NCI-H1930 (cell line): ENCODE results near the gene LDB3.

Source experiments
- DNase-seq, 2 experiments: peaks; one replicate each; lab custom pipeline; 2025; lab: John Stamatoyannopoulos, UW

LDB3 gene

DNA sequence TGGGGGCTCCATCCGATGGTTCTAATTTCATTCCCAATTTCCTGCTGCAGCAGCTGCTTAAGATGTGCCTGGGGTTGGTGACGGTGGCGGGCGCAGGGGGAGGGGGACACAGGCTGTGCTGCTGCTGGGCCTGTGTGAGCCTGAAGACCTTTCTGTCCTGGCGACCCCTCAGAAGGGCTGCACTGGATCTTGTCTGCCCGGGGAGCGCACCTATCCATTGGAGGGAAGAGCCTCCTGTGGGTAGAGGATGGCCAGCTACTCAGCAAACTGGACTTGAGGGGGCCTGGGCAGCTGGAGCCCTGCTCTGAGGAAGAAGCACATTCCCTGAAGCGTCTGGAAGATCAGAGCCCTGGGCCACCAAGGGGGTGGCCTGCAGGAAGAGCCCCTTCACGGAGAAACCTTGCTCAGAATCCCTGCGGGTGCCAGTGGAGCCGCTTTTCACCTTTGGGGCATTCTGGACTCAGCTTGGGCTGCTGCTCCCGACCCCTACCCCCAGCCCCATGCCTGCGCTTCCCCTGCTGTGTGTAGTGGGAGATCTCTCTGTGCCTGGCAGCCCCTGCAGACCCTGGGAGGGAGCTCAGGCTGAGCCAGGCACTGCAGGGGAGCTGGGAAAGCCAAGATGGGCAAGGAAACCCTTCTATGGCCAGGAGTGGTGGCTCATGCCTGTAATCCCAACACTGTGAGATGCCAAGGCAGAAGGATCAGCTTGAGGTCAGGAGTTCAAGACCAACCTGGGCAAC lies 17.8 kb downstream of the LDB3 start:
- no peak for DNase-seq

DNA sequence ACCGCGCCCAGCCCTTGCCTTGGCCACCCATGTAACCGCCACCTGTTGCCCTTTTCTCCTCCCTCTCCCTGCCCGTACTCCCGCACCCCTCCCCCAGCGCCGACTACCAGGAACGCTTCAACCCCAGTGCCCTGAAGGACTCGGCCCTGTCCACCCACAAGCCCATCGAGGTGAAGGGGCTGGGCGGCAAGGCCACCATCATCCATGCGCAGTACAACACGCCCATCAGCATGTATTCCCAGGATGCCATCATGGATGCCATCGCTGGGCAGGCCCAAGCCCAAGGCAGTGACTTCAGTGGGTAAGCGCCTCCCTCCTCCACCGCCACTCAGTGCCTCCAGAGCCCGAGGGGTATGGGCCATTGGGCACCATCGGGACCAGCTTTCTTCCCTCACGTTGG lies 18.7 kb downstream of the LDB3 start:
- DNase-seq = no peak

DNA sequence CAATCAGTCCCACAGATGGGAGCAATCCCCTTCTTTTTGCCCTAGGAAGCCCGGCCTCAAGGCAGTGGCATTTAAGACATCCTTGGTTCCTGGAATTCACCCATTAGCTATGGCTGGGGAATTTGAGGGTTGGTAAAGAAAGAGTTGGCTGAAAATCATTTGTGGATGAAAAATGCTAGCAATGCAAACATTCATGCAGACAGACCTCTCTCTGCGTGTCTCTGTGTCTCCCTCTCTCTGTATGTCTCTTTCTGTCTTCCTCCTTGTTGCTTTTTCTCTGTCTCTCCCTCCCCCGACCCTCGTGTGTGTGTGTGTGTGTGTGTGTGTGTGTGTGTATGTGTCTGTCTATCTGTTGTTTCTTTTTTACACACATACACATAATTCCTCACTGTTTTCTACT lies 19.4 kb downstream of the LDB3 start:
- no peak for DNase-seq

DNA sequence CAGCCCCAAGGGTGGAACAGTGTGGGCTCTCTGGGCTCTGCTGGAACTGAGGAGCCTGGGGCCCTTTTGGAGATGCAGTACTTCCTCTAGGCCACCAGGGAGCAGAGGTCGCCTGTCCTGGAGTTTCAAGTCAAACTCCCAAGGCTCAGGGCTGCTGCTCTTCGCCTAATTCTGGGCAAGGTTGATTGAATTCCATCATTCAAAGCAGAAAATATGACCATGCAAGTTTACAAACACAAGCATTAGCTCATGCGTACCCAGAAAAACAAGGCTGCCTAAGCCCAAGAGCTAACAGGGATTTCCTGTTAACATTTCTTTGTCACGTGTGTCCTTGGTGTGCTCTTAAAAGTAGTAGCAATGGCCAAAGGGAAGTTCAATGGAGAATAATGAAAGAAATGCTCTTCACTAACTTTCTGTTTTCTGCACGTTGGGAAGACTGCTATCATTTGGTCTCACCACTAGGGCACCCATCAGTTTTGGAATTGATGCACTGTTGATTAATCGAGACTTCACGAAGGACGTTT lies 20.1 kb downstream of the LDB3 start:
- DNase-seq = peak in 1 of 2 experiments; percentile 3

DNA sequence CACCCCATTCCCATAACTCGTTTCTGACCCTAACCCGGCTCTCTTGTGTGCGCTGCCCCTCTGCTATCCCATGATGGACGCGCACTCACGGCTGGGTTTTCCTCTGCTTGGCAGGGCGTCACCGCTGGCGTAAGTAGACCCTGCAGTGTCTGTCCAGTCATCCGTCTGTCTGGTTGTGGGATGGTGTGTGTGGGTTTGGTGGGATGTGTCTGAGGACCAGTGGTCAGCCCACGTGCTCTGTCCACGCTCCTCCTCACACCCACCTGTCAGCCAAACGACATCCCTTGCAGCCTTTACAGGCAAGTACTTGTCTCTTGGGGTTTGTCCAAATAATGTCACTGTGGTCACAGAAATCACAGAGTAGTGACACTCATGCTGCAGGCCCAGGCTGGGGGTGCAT lies 20.8 kb downstream of the LDB3 start:
- DNase-seq = no peak

DNA sequence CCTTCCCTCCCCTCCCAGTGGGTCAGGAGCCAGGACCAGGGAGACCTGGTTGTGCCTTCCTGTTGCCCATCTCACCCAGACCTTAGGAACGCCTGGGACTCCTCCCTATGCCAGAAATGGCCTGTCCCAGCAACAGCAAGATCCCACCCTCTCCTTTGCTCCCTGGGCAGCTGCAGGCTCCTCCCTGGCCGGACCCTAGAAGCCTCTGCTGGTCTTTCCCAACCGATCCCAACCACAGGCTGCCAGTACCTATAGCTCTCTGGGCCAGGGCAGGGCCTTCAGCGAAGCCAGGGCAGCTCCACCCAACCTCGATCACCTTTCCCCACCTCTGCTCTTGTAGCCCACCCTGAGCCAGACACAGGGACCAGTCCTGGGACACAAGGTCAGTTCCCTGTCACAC lies 21.9 kb downstream of the LDB3 start:
- DNase-seq = no peak

DNA sequence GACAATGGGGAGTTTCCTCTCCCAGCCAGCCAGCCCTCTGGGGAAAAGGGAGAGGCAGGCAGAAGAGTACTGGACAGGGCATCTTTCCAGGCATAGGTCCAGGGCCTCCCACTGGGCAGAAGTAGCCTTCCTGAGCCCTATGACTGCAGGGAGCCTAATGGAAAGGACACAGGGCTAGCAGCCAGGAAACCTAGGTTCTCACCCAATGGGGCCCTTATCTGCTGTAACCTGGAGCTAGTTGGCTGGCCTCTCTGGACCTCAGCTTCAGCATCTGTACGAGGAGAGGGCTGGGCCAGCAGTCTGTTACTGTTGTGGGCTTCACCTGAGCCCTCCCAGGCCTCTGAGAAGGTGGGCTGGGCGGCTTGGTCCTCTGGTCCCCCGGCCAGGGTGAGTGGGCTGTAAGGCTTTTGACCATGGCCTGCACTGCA lies 22.4 kb downstream of the LDB3 start:
- DNase-seq = no peak

DNA sequence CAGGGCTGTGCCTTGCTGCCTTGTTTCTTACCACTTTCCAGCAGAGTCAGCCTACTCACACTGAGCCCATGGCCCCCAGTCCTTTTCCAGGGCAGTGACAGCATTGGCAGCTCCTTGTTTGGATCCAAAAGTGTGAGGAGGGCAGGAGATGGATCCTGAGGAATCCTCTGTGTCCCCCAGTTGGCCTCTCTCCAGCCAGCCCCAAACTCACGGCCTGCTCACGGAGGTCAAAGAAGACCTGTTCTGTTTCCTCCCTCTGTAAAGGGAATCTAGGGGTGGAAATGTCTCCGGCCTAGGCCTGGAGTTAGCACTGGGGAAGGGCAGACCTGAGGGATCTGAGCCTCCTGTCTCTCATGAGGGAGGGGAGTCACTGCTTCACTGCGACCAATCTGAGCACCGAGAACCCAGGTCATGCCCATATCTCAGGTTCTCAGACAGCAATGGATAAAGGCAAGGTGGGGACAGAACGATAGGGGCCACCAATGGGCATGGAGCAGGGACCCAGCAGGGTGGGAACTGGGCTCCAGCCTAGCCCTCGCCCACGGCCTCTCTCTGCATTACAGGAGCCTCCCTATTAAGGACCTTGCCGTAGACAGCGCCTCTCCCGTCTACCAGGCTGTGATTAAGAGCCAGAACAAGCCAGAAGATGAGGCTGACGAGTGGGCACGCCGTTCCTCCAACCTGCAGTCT lies 23.2 kb downstream of the LDB3 start:
- DNase-seq = no peak

DNA sequence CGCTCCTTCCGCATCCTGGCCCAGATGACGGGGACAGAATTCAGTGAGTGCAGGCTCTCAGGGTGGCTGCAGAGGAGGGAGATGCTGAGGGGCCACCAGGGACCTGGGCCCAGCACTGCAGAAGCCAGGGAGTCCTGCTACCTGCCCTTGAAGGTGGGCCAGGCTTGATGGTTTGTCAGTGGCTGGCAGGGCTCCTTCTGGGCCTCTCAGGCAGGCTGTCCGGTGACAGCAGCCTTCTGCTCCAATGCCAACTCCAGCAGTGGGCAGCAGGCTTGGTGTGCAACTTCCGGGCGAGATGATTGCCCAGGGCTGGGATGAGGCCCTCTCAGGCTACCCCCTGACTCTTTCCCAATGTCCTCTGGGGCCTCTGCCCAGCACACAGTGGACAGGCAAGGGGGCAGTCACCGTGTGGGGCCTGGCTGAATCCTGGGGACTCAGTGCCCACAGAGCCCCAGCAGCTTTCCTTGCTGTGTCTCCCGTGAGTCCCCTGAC lies 23.8 kb downstream of the LDB3 start:
- no peak for DNase-seq

DNA sequence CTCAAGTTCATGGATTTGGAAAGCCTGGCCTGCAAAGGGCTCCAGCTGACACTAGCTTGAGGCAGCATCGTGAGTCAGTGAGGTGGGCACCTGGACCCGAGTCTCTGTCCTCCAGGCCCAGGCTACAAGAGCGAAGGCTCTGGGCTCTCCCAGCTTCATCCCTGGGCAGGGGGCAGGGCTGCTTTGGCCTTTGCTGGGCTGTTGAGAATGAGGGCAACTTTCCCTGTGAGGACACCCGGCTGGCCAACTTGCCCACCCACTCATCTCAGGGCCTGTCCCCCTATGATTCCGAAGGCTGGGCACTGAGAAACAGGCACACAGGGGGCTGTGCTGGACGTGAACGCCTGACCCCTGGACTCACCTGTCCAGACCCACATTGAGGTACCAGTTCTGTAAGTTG lies 24.4 kb downstream of the LDB3 start:
- no peak for DNase-seq

DNA sequence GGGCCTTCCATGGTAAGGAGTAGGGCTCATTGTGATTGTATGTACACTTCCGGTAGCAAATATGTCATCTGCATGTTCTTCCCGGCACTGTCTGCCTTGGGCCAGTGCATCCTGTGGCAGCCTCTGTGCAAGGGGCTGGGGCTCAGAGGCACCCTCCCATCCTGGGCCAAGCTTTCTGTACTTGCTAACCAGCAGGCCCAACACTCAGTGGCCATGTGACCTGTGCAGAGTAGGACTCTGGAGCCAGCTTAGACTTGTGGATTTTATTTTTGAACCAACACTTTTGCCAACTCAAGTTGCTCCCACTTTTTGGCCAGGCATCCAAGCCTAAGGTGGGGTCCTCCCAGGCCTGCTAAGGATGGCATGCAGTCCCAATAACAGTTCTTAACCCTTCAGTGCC lies 25.0 kb downstream of the LDB3 start:
- DNase-seq = no peak

DNA sequence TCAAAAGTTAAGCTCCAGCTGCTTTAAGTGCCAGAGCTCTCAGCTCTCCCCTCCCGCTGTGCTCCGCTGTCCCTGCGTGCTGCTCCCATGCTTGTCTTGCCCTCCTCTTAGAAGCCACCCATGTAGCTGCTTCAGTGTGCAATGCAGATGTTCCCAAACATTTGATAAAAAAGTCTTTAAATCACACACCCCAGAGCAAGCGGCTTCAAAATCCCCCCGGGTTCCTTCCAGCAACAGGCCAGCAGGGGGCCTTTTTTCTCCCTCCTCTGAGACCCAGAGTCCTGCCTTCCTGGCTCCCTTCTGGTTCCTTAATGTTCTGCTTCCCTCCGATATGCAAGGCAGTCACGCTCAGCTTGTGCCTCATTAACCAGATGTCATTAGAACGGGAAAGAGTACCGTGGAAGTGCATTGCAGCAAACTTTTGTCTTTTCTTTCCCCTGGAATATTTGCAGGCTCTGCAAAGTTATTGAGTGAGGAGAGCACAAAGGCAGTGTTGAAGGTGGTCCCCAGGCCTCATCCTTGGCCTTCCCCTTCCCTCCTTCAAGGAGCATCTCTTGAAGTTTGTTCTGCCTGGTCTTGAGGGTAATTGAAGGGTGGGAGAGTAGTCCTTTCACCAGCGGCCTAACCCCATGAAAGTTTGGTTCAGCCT lies 25.5 kb downstream of the LDB3 start:
- no peak for DNase-seq

DNA sequence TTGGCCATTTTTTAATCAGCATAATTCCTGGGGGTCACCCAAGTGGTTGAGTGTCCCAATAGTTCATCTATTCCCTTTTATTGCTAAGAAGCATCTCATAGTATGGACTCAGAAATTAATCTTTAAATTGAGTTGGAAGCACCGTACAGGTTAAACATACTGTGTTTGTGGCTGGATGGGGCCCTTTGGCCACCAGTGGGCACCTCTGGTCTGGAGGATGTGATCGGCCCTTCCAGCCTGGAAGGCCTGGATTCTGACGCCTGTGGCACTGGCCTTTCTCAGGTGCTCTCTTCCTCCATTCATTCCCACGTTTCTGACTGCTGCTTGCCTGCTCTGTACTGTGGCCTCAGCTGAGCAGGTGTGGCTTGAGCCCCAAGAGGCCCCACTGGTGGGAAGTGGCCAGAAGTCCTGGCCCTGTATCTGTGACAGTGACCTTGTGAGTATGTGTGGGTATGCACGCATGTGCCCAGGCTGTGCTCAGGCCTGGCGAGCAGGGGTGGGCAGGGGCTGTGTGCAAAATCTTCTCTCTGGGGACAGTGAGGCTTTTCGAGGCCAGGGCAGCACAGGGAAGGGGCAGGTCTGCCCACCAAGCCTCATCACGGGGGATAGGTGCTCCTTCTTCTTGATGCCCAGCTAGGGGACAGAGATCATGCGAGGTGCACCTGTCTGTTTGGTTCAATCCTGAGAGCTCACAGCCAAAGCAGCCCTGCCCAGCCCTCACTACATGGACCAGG lies 30.1 kb downstream of the LDB3 start:
- DNase-seq = no peak

DNA sequence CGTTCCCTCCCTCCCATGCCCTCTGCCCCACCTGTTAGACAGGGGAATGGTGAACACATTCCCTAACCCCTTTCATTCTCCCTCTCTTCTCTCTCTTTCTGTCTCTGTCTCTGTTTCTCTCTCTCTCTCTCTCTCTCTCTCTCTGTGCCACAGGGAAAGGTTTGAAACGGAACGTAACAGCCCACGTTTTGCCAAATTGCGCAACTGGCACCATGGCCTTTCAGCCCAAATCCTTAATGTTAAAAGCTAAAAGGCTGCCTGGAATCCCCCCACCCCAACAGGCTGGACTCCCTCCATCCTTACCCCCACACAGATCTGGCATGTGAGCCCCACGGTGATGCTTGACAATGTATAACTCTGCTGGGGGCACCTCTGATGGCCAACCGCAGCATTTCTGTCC lies 30.8 kb downstream of the LDB3 start:
- DNase-seq = no peak

DNA sequence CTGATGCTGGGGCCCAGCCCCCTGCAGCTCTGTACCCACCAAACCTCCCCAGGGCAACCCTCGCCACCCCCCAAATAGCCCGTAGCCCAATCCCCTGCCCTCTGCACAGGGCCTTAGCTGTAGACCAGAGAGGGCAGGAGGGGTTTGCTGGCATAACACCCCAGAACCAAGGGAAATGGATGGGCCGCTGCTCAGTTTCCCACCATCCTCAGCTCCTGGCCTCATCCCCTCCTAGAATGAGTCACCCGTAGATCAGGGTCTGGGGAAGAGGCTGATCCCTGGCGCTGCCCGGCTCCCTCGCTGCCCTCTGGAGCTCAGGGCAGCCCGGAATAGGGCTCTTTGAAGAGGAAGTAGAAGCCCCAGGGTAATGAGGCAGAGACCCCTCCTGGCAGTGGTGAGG lies 31.2 kb downstream of the LDB3 start:
- no peak for DNase-seq

DNA sequence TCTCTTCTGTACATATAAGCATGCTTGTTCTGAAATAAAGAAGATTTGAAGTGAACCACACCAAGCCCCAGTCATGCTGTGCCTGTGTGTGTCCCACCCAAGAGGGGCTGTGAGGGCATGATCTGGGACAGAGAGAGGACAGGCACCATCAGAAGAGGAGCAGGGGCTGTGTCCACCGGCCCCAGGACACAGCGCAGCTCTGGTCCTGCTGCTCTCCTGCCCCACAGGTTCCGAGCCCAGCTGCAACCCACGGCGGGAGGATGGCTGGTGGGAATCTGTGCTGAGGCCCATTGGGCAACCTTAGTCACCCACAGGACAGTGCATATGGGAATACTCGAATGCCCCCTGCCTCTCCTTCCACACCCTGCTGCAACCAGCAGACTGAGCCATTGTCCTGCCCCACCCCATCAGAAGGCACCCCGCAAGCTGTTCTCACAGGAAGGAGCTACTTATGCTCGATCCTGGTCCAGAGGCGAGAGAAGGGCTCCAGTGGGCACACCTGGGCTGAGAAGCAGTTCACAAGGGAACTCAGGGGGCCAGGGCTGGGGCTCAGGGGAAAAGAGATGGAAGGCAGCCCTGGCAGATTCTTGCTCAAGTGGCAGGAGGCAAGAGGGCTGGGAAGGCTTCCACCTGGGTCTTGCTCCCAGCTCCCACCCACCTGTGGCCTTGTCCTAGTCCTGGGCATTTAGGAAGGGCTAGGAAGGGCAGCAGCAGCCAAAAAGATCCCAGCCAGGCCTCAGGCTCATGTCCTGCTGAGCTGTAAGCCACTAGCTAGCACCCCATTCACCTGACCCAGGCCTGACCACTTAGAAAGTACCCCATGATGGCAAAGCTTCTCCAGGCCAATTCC lies 31.9 kb downstream of the LDB3 start:
- no peak for DNase-seq

DNA sequence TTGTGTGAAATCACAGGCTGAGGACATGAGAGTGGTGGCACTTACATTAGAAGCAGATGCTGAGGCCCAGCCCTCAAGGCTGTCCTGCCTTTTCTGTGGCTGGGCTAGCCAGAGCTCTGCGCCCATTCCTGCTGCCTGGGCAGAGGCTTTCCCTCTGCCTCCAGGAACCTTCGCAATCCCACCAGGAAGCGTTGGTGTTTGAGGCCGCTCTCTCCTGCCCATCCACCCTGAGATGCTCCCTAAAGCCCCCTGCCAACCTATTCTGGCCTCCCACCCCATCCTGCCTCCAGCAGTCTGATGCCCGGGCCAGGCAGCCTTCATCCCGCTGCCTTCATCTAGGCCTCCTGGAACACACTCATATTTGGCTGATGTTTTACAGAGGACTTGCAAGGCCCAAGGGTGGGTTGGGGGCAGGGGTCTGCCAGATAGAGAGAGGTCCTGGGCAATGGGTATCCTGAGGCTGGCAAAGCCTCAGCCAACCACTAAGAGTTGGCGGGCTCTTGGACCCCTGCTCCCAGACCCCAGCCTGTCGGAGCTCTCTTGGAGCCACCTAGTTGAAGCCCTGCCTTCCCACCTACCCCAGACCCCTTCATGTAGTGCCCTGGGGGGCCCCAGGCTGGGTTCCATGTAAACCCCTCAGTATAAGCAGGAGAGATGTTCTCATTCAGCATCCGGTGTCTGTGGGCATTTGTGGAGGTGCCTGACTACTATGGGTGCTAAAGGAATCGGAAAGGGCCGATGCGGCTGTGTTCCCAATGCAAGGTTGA lies 32.7 kb downstream of the LDB3 start:
- no peak for DNase-seq

DNA sequence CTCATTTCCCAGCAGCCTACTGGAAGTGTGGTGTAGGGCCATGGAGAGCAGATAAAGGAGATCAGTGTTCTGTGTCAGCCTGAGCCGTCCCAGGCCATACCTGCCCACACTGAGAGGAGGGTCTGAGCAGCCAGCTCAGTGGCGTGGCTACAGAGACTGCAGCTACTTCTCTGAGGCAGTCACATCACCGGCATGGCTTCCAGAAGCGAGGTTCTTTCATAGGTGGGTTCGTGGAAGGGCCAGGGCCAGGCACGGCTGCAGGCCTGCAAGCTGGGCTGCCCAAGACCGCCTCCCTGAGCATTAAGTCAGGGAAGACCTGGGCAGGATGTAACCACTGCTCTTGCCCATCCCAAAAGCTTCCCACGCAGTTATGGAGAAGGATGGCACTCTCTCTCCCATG lies 34.9 kb downstream of the LDB3 start:
- no peak for DNase-seq

DNA sequence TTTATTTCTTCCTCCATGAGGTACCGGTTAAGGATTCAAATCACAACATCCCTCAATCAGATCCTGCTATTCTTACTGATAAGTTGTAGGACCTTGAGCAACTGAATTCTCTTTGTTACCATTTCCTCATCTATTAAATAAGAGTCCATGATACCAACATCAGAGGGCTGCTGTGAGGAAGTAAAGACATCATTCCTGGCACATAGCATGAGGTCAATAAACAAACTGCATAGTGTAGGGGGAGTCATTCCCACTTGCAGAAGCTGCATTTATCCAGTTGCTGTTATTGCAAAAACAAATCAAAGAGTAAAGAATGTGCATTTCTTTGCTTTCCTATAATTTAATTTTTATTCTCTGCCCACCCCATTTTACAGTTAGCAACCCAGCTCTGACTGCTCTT lies 36.8 kb downstream of the LDB3 start:
- DNase-seq = no peak

DNA sequence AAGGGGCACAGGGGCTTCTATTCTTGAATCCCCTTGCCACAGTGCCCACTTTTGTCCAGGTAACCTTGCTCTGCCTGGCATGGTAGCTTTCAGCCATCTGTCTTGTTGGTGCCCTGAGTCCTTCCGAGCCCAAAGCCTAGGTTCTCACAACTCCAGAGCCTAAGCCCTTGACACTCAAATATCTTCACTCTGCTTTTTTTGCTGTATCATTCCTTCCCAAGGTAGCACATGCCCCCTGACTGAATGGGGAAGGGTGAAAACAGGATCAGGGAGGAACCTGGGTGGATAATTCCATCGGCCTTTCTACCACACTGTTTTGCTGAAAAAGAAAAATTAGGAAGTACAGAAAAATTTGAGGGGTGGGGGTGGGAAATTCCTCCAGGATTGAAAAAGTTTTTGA lies 37.6 kb downstream of the LDB3 start:
- no peak for DNase-seq
